ENCODE measurements around the gene SLIT3.

- TF ChIP-seq CTCF (IDR thresholded peaks at IDR 0.05) = no peak
- TF ChIP-seq POLR2A (IDR thresholded peaks at IDR 0.05) = no peak
Measured at GRCh38 chr5:169050636-169051035, 250.3 kb downstream of the SLIT3 start.

Data from Peyer's patch (tissue), 4 donors.